Activated naive CD8-positive, alpha-beta T cell treated with anti-CD3 and anti-CD28 coated beads, Interleukin-2, amount 10 ng/mL, durations not matched to agents 7 days and 5 days (primary cell): ENCODE measurements around the gene BRSK2. TPM values are rescaled to one million over a fixed set of nuclear protein-coding genes. Genes with fewer than 3 reads are reported as not detected.
A peak's percentile ranks its signal among the peaks of the same experiment; 100 is the strongest.

Experiments used
- ATAC-seq: fragments of 150-1000 bp; cut with Tn5 transposase; one replicate; pipeline ENCODE4 v1.10.0; 2021; ENCODE audit warnings: low read depth, moderate library complexity
- POLR2A ChIA-PET: fragments of 350-600 bp; sonication (Branson Sonifier 250); formaldehyde crosslinking; loops from one replicate; lab custom pipeline; 2021; ENCODE audit warnings: antibody characterized with exemption; lab: Charles Lee
- DNase-seq: peaks from one replicate; pipeline ENCODE4 v3.0.0; 2021
- H3K27ac Mint-ChIP-seq: one replicate; pipeline ENCODE4 v1.8.0; 2022; ENCODE audit warnings: mild to moderate bottlenecking, mixed read lengths
- H3K27me3 Mint-ChIP-seq: one replicate; pipeline ENCODE4 v1.8.0; 2022; ENCODE audit warnings: mild to moderate bottlenecking, moderate library complexity, mixed read lengths
- H3K36me3 Mint-ChIP-seq: one replicate; pipeline ENCODE4 v1.8.0; 2021; ENCODE audit warnings: mild to moderate bottlenecking, mixed read lengths
- H3K4me1 Mint-ChIP-seq: one replicate; pipeline ENCODE4 v1.8.0; 2021; ENCODE audit warnings: mixed read lengths
- H3K4me3 Mint-ChIP-seq: one replicate; pipeline ENCODE4 v1.8.0; 2022; ENCODE audit warnings: mild to moderate bottlenecking, moderate library complexity, mixed read lengths
- H3K9me3 Mint-ChIP-seq: one replicate; pipeline ENCODE4 v1.8.0; 2021; ENCODE audit warnings: mixed read lengths
- total RNA-seq, 2 experiments: library from RNA; stranded (reverse); gene quantifications; one replicate each; pipeline ENCODE4 v1.2.3, GENCODE V29; 2021

The BRSK2 gene
- total RNA-seq, 2 experiments from 2014 or later, result 0.36 to 0.37 TPM

GRCh38 chr11:1399386-1400316 lies 9.9 kb downstream of the BRSK2 start:
- H3K9me3 Mint-ChIP-seq, result no peaks in the 10 kb centered on the region
- H3K27me3 Mint-ChIP-seq, result no peaks in the 10 kb centered on the region
- H3K36me3 Mint-ChIP-seq, result no peaks in the 10 kb centered on the region
- no peaks in the 10 kb centered on the region for H3K4me1 Mint-ChIP-seq
- H3K4me3 Mint-ChIP-seq, result no peak overlapping the region
- POLR2A ChIA-PET, result no interaction called here
- H3K27ac Mint-ChIP-seq, result no peak overlapping the region
- ATAC-seq (no peak), DNase-seq (no peak)

GRCh38 chr11:1400317-1401170 lies 10.8 kb downstream of the BRSK2 start:
- H3K36me3 Mint-ChIP-seq, result no peaks in the 10 kb centered on the region
- no peaks in the 10 kb centered on the region for H3K27me3 Mint-ChIP-seq
- POLR2A ChIA-PET, result no interaction called here
- no peak overlapping the region for H3K4me3 Mint-ChIP-seq
- no peak for ATAC-seq
- H3K4me1 Mint-ChIP-seq, result no peaks in the 10 kb centered on the region
- H3K27ac Mint-ChIP-seq, result no peak overlapping the region
- H3K9me3 Mint-ChIP-seq, result no peaks in the 10 kb centered on the region
- no peak for DNase-seq

- POLR2A ChIA-PET, result no interaction called here
- no peaks in the 10 kb centered on the region for H3K36me3 Mint-ChIP-seq
- no peak for ATAC-seq
- H3K27me3 Mint-ChIP-seq, result no peaks in the 10 kb centered on the region
- H3K27ac Mint-ChIP-seq, result no peak overlapping the region
- no peaks in the 10 kb centered on the region for H3K4me1 Mint-ChIP-seq
- DNase-seq, result no peak
- H3K9me3 Mint-ChIP-seq, result no peaks in the 10 kb centered on the region
- H3K4me3 Mint-ChIP-seq, result no peak overlapping the region
Observed at GRCh38 chr11:1401171-1401445, 11.4 kb downstream of the BRSK2 start.

- DNase-seq (peak; percentile 77), ATAC-seq (peak; percentile 41)
- Mint-ChIP-seq H3K4me3 (no peak overlapping the region), H3K27me3 (no peaks in the 10 kb centered on the region), H3K27ac (no peak overlapping the region), H3K4me1 (no peaks in the 10 kb centered on the region), H3K36me3 (no peaks in the 10 kb centered on the region), H3K9me3 (no peaks in the 10 kb centered on the region)
- POLR2A ChIA-PET, result no interaction called here
Observed at GRCh38 chr11:1401656-1402221, 12.0 kb downstream of the BRSK2 start.

- no peak overlapping the region for H3K4me3 Mint-ChIP-seq
- ATAC-seq, result no peak
- no peaks in the 10 kb centered on the region for H3K36me3 Mint-ChIP-seq
- H3K9me3 Mint-ChIP-seq, result no peaks in the 10 kb centered on the region
- no peak overlapping the region for H3K27ac Mint-ChIP-seq
- no peak for DNase-seq
- no peaks in the 10 kb centered on the region for H3K27me3 Mint-ChIP-seq
- H3K4me1 Mint-ChIP-seq, result no peaks in the 10 kb centered on the region
- POLR2A ChIA-PET, result no interaction called here
Observed at GRCh38 chr11:1402355-1403077, 12.8 kb downstream of the BRSK2 start.

- Mint-ChIP-seq H3K4me3 (no peak overlapping the region), H3K9me3 (no peaks in the 10 kb centered on the region), H3K27ac (no peak overlapping the region), H3K4me1 (no peaks in the 10 kb centered on the region), H3K27me3 (no peaks in the 10 kb centered on the region), H3K36me3 (no peaks in the 10 kb centered on the region)
- DNase-seq (no peak), ATAC-seq (no peak)
- POLR2A ChIA-PET, result no interaction called here
Observed at GRCh38 chr11:1403078-1403620, 13.4 kb downstream of the BRSK2 start.

GRCh38 chr11:1403721-1404460 lies 14.2 kb downstream of the BRSK2 start:
- Mint-ChIP-seq H3K9me3 (no peaks in the 10 kb centered on the region), H3K27me3 (no peaks in the 10 kb centered on the region), H3K27ac (no peak overlapping the region), H3K36me3 (no peaks in the 10 kb centered on the region), H3K4me1 (no peaks in the 10 kb centered on the region), H3K4me3 (no peak overlapping the region)
- DNase-seq (no peak), ATAC-seq (no peak)
- POLR2A ChIA-PET, result no interaction called here

- Mint-ChIP-seq H3K27me3 (no peaks in the 10 kb centered on the region), H3K36me3 (no peaks in the 10 kb centered on the region), H3K4me1 (no peaks in the 10 kb centered on the region), H3K9me3 (no peaks in the 10 kb centered on the region), H3K27ac (no peak overlapping the region), H3K4me3 (no peak overlapping the region)
- POLR2A ChIA-PET, result no interaction called here
- ATAC-seq, result no peak
- DNase-seq, result no peak
Observed at GRCh38 chr11:1404461-1405185, 14.9 kb downstream of the BRSK2 start.

- no peaks in the 10 kb centered on the region for H3K27me3 Mint-ChIP-seq
- no peak overlapping the region for H3K4me3 Mint-ChIP-seq
- DNase-seq, result no peak
- H3K9me3 Mint-ChIP-seq, result no peaks in the 10 kb centered on the region
- no peaks in the 10 kb centered on the region for H3K4me1 Mint-ChIP-seq
- POLR2A ChIA-PET, result no interaction called here
- no peak for ATAC-seq
- no peak overlapping the region for H3K27ac Mint-ChIP-seq
- H3K36me3 Mint-ChIP-seq, result no peaks in the 10 kb centered on the region
Observed at GRCh38 chr11:1405186-1406020, 15.7 kb downstream of the BRSK2 start.

- Mint-ChIP-seq H3K9me3 (no peaks in the 10 kb centered on the region), H3K36me3 (no peaks in the 10 kb centered on the region), H3K4me3 (no peak overlapping the region), H3K4me1 (no peaks in the 10 kb centered on the region), H3K27me3 (no peaks in the 10 kb centered on the region), H3K27ac (no peak overlapping the region)
- DNase-seq (no peak), ATAC-seq (no peak)
- POLR2A ChIA-PET, result no interaction called here
Observed at GRCh38 chr11:1406571-1407485, 17.1 kb downstream of the BRSK2 start.

- ATAC-seq (no peak), DNase-seq (no peak)
- Mint-ChIP-seq H3K27ac (no peak overlapping the region), H3K9me3 (no peaks in the 10 kb centered on the region), H3K4me3 (no peak overlapping the region), H3K27me3 (no peaks in the 10 kb centered on the region), H3K36me3 (no peaks in the 10 kb centered on the region), H3K4me1 (no peaks in the 10 kb centered on the region)
- POLR2A ChIA-PET, result no interaction called here
Observed at GRCh38 chr11:1407668-1408067, 17.9 kb downstream of the BRSK2 start.
